ENCODE results near the gene CYBRD1. TPM values are rescaled to one million over a fixed set of nuclear protein-coding genes. Genes with fewer than 3 reads are reported as not detected.

Gene CYBRD1
- total RNA-seq, 4 donors from 2014 or later: 50.7 to 124 (median 63.9) TPM

- intact Hi-C loops (cut with DNase I; ENCODE audit: low total_unique reads): no loop called here
- Histone ChIP-seq H3K4me3 (no peak overlapping the region), H3K36me3 (no peaks in the 10 kb centered on the region), H3K27ac (no peak overlapping the region), H3K9me3 (no peaks in the 10 kb centered on the region), H3K4me1 (peaks cover 0 to 3% (median under 1%) of the 10 kb centered on the region in 4 donors), H3K27me3 (no peaks in the 10 kb centered on the region)
- DNase-seq: no peak
- in situ Hi-C loops (cut with MboI; ENCODE audit: low pct_ligation_motif_present in 1 of 4, low pct_unique_long_range_greater_than_20kb in 1 of 4, low sequenced_read_pairs in 3 of 4): no loop called here
- TF ChIP-seq POLR2A (IDR thresholded peaks at IDR 0.05): no peak
- TF ChIP-seq, protein P1, sequence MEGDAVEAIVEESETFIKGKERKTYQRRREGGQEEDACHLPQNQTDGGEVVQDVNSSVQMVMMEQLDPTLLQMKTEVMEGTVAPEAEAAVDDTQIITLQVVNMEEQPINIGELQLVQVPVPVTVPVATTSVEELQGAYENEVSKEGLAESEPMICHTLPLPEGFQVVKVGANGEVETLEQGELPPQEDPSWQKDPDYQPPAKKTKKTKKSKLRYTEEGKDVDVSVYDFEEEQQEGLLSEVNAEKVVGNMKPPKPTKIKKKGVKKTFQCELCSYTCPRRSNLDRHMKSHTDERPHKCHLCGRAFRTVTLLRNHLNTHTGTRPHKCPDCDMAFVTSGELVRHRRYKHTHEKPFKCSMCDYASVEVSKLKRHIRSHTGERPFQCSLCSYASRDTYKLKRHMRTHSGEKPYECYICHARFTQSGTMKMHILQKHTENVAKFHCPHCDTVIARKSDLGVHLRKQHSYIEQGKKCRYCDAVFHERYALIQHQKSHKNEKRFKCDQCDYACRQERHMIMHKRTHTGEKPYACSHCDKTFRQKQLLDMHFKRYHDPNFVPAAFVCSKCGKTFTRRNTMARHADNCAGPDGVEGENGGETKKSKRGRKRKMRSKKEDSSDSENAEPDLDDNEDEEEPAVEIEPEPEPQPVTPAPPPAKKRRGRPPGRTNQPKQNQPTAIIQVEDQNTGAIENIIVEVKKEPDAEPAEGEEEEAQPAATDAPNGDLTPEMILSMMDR (IDR thresholded peaks at IDR 0.05): no peak
- TF ChIP-seq POLR2AphosphoS5 (IDR thresholded peaks at IDR 0.05): no peak
- no peak for TF ChIP-seq EP300 (IDR thresholded peaks at IDR 0.05; ENCODE audit: low read depth)
- WGBS, 2 donors (ENCODE audit: low coverage in 1 of 2): 94% methylated on average over 1 of the region's 1 CpG
These were observed 41.4 kb upstream of the CYBRD1 start for GRCh38 chr2:171480908-171481307.

DNA sequence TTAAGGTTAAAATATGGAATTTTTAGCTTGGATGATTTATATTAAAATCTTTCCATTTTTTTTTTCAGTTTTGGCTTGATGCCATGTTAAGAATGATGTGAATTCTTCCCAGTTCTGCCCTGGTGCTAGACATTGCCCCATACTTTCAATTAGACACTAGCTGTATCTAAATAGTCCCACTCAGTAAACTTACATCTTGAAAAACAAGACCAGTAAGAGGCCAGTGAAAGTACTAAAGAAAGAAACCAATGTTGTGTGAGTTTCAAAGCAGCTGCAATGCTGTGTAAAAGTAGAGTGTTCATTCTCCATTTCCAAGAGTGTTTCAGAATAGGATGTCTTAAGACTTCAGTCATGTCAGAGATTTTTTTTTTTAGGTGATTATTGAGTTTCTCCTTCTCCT lies 40.0 kb upstream of the CYBRD1 start:
- in situ Hi-C loops (cut with MboI; ENCODE audit: low pct_ligation_motif_present in 1 of 4, low pct_unique_long_range_greater_than_20kb in 1 of 4, low sequenced_read_pairs in 3 of 4) (no loop called here), intact Hi-C loops (cut with DNase I; ENCODE audit: low total_unique reads) (no loop called here)
- H3K27me3 ChIP-seq: no peaks in the 10 kb centered on the region
- DNase-seq: no peak
- H3K9me3 ChIP-seq: no peaks in the 10 kb centered on the region
- no peaks in the 10 kb centered on the region for H3K36me3 ChIP-seq
- peaks cover 0 to 3% (median 0%) of the 10 kb centered on the region in 4 donors for H3K4me1 ChIP-seq
- no peak overlapping the region for H3K27ac ChIP-seq
- TF ChIP-seq POLR2AphosphoS5 (IDR thresholded peaks at IDR 0.05) (no peak), EP300 (IDR thresholded peaks at IDR 0.05; ENCODE audit: low read depth) (no peak), POLR2A (IDR thresholded peaks at IDR 0.05) (no peak)
- TF ChIP-seq, protein P1 (IDR thresholded peaks at IDR 0.05): no peak
- no peak overlapping the region for H3K4me3 ChIP-seq

DNA sequence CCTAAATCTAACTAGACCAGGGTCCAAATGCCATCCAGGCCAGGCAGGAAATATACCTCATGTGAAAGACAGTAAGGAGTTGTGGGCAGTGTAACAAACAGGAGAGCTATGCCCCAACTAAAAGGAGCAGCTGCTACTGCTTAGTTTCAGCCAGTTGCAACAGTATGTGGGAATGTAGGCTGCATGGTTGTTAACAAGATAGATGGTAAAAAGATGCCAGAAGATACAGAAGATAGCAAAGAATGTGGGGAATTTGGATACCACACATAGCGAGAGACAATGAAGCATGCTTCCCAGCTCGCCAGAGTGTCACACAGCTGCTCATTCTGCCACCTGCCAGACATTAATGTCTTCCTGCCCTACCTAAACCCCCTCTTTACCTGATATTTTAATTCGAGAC lies 39.4 kb upstream of the CYBRD1 start:
- no peak overlapping the region for H3K4me3 ChIP-seq
- in situ Hi-C loops (cut with MboI; ENCODE audit: low pct_ligation_motif_present in 1 of 4, low pct_unique_long_range_greater_than_20kb in 1 of 4, low sequenced_read_pairs in 3 of 4): no loop called here
- peaks cover 0 to 3% (median 0%) of the 10 kb centered on the region in 4 donors for H3K4me1 ChIP-seq
- DNase-seq: no peak
- intact Hi-C loops (cut with DNase I; ENCODE audit: low total_unique reads): no loop called here
- H3K27ac ChIP-seq: no peak overlapping the region
- TF ChIP-seq POLR2A (IDR thresholded peaks at IDR 0.05) (no peak), POLR2AphosphoS5 (IDR thresholded peaks at IDR 0.05) (no peak), EP300 (IDR thresholded peaks at IDR 0.05; ENCODE audit: low read depth) (no peak)
- TF ChIP-seq, protein P1 (IDR thresholded peaks at IDR 0.05): no peak
- H3K36me3 ChIP-seq: no peaks in the 10 kb centered on the region
- no peaks in the 10 kb centered on the region for H3K27me3 ChIP-seq
- no peaks in the 10 kb centered on the region for H3K9me3 ChIP-seq
- 87% methylated on average over 3 of the region's 3 CpGs for WGBS, 2 donors (ENCODE audit: low coverage in 1 of 2)

DNA sequence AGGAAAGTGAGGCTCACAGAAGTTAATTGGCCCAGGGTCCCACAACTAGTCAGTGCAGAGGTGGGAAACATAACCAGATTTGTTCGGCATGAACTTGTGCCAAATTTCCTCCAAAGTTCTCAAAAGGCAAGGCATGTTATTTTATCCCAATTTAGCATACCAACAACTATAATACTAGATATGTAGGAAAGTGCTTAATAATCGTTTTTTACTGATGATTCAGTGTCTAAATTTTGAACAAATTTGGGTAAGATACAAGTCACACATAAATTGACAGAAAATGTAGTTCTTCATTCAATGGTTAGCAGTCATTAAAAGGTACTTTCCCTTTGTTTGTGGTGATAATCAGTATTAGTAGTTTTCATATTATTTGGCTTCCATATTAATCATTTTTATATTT lies 38.5 kb upstream of the CYBRD1 start:
- TF ChIP-seq POLR2A (IDR thresholded peaks at IDR 0.05) (no peak), POLR2AphosphoS5 (IDR thresholded peaks at IDR 0.05) (no peak)
- WGBS, 2 donors (ENCODE audit: low coverage in 1 of 2): 76 to 79% methylated on average over 2 of the region's 2 CpGs
- H3K4me1 ChIP-seq: peaks cover 0 to 4% (median 4%) of the 10 kb centered on the region in 4 donors
- H3K9me3 ChIP-seq: no peaks in the 10 kb centered on the region
- no peaks in the 10 kb centered on the region for H3K36me3 ChIP-seq
- no peak overlapping the region for H3K4me3 ChIP-seq
- DNase-seq: no peak
- H3K27me3 ChIP-seq: no peaks in the 10 kb centered on the region
- in situ Hi-C loops (cut with MboI; ENCODE audit: low pct_ligation_motif_present in 1 of 4, low pct_unique_long_range_greater_than_20kb in 1 of 4, low sequenced_read_pairs in 3 of 4) (no loop called here), intact Hi-C loops (cut with DNase I; ENCODE audit: low total_unique reads) (no loop called here)
- no peak overlapping the region for H3K27ac ChIP-seq

DNA sequence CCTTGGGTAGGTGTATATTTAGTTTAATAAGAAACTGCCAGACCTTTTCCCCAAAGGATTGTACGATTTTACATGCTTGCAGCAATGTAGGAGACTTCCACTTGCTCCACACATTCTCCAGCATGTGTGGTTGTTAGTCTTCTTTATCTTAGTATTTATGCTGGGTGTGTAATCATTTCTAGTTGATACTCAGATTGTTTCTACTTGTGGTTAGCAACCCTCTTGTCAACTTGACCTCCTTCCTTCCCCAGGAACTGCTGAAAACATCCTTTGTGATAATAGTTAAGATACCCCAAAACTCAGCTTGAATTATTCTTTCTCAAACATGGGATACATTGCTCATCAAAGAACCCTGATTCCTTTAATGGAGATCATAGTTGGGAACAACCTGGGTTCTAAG lies 37.2 kb upstream of the CYBRD1 start:
- 17 to 67% methylated on average over 1 of the region's 1 CpG for WGBS, 2 donors (ENCODE audit: low coverage in 1 of 2)
- DNase-seq: no peak
- Histone ChIP-seq H3K36me3 (no peaks in the 10 kb centered on the region), H3K4me1 (peaks cover 0 to 5% (median 4%) of the 10 kb centered on the region in 4 donors), H3K4me3 (no peak overlapping the region), H3K27me3 (no peaks in the 10 kb centered on the region), H3K27ac (no peak overlapping the region), H3K9me3 (no peaks in the 10 kb centered on the region)
- in situ Hi-C loops (cut with MboI; ENCODE audit: low pct_ligation_motif_present in 1 of 4, low pct_unique_long_range_greater_than_20kb in 1 of 4, low sequenced_read_pairs in 3 of 4) (no loop called here), intact Hi-C loops (cut with DNase I; ENCODE audit: low total_unique reads) (no loop called here)
- TF ChIP-seq, protein P1 (IDR thresholded peaks at IDR 0.05): no peak
- TF ChIP-seq POLR2AphosphoS5 (IDR thresholded peaks at IDR 0.05): no peak

Measured in transverse colon (tissue), 4 donors.